Loucy (cell line): ENCODE results near the gene DEXI.

Experiments
- H2AFZ ChIP-seq: fragments of 200-600 bp; sonication (generic); 2 replicates; pipeline ENCODE4 v1.6.0; 2016; ENCODE audit warnings: antibody characterized with exemption, mild to moderate bottlenecking, low read length, moderate library complexity
- H3F3A ChIP-seq: fragments of 200-600 bp; 2 replicates; pipeline ENCODE4 v1.6.0; 2016; ENCODE audit warnings: antibody characterized with exemption, low read depth, mild to moderate bottlenecking
- H3K27me3 ChIP-seq: fragments of 200-600 bp; sonication (generic); 2 replicates; pipeline ENCODE4 v1.6.1; 2014; ENCODE audit warnings: low read length, mild to moderate bottlenecking; ENCODE audit not compliant: insufficient read depth, poor library complexity, severe bottlenecking
- H3K36me3 ChIP-seq: fragments of 200-600 bp; sonication (generic); 2 replicates; pipeline ENCODE4 v1.6.1; 2016; ENCODE audit warnings: low read length; ENCODE audit not compliant: insufficient read depth
- H3K4me1 ChIP-seq: fragments of 200-600 bp; sonication (generic); 2 replicates; pipeline ENCODE4 v1.5.1; 2014; ENCODE audit warnings: low read length, mild to moderate bottlenecking; ENCODE audit not compliant: insufficient read depth, poor library complexity, severe bottlenecking
- H3K4me2 ChIP-seq: fragments of 200-600 bp; sonication (generic); 2 replicates; pipeline ENCODE4 v1.6.0; 2014; ENCODE audit warnings: antibody characterized with exemption, low read length, low read depth, mild to moderate bottlenecking; ENCODE audit not compliant: poor library complexity, severe bottlenecking
- H3K4me3 ChIP-seq: fragments of 200-600 bp; sonication (generic); 2 replicates; pipeline ENCODE4 v1.5.1; 2014; ENCODE audit warnings: low read length, mild to moderate bottlenecking, mixed read lengths; ENCODE audit not compliant: poor library complexity, severe bottlenecking
- H3K79me2 ChIP-seq: fragments of 200-600 bp; sonication (generic); 2 replicates; pipeline ENCODE4 v1.6.1; 2014; ENCODE audit warnings: low read length; ENCODE audit not compliant: insufficient read depth
- H3K9ac ChIP-seq: fragments of 200-600 bp; sonication (generic); 2 replicates; pipeline ENCODE4 v1.6.0; 2014; ENCODE audit warnings: mild to moderate bottlenecking, low read depth, low read length, moderate library complexity; ENCODE audit not compliant: poor library complexity, severe bottlenecking
- H3K9me2 ChIP-seq: fragments of 200-600 bp; sonication (generic); replicated peaks from 2 replicates; pipeline ENCODE4 v1.6.1; 2016; ENCODE audit warnings: low read depth, low read length, mixed read lengths
- H3K9me3 ChIP-seq: fragments of 200-600 bp; sonication (generic); 2 replicates; pipeline ENCODE4 v1.6.1; 2014; ENCODE audit warnings: mild to moderate bottlenecking, antibody characterized with exemption, low read length, low read depth; ENCODE audit not compliant: insufficient read depth
- H4K20me1 ChIP-seq: fragments of 200-600 bp; sonication (generic); 2 replicates; pipeline ENCODE4 v1.6.0; 2014; ENCODE audit warnings: antibody characterized with exemption, low read length, mild to moderate bottlenecking; ENCODE audit not compliant: insufficient read depth, poor library complexity, severe bottlenecking
- CTCF ChIP-seq: fragments of 200-600 bp; sonication (generic); conservative IDR thresholded peaks from 2 replicates; pipeline ENCODE4 v1.5.1; 2014; ENCODE audit warnings: mild to moderate bottlenecking, antibody characterized with exemption, low read length
- EZH2phosphoT487 ChIP-seq: fragments of 200-600 bp; IDR thresholded peaks from 2 replicates; pipeline ENCODE4 v1.6.1; 2018; ENCODE audit warnings: antibody characterized with exemption, mild to moderate bottlenecking, moderate library complexity, borderline replicate concordance

The DEXI gene

GRCh38 chr16:10978871-10979446 lies 36.7 kb upstream of the DEXI start:
- Histone ChIP-seq H3K9me3 (no peaks in the 10 kb centered on the region), H3K79me2 (no peaks in the 10 kb centered on the region), H3K9ac (no peak overlapping the region), H3K4me3 (no peak overlapping the region), H3K4me2 (no peak overlapping the region), H4K20me1 (no peaks in the 10 kb centered on the region), H3K9me2 (no peaks in the 10 kb centered on the region), H3K4me1 (no peaks in the 10 kb centered on the region), H3F3A (no peaks in the 10 kb centered on the region), H3K36me3 (no peaks in the 10 kb centered on the region; the same call in 1 of the 2 replicates), H2AFZ (no peak overlapping the region), H3K27me3 (no peaks in the 10 kb centered on the region)
- TF ChIP-seq CTCF (no peak), EZH2phosphoT487 (no peak)

DNA sequence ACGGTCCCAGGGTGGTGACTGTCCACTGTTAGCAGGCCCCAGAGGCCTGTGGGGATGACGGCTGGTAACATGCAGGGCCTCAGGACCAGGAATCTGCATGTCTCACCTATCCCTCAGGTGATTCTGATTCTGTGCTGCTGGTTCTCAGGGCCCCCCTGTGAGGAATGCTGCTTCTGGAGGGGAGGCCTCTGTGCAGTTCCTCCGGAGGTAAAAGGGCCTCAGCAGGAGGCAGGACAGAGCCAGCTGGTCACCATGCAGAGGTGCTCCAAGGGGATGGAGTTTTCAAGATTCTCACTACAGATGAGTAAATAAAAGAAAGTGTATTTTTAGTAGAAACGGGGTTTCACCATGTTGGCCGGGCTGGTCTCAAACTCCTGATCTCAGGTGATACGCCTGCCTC lies 35.9 kb upstream of the DEXI start:
- Histone ChIP-seq H3K36me3 (peaks cover 3% of the 10 kb centered on the region; the same call in 1 of the 2 replicates), H3K9me3 (no peaks in the 10 kb centered on the region)

DNA sequence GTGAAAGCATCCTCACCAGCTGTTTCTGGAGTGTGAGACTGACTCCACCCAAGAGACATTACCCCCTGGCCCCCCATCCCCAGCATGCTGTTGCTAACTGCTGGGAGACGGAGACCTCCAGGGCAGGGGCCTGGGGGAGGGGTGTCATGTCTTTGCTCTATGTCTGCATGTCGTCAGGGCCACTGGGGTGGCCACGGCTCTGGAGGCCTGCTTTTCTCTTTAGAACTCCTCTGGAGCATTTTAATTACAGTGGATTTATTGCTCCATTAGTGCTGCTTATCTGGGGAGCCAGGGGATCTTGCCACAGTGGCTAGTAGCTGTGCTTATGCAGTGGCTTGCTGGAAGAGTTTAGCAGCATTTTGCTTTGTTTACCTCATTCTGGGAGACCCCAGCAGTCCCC lies 34.4 kb upstream of the DEXI start:
- H3K9ac ChIP-seq, result no peak overlapping the region
- H3K79me2 ChIP-seq, result no peaks in the 10 kb centered on the region
- no peak overlapping the region for H3K4me2 ChIP-seq
- H3F3A ChIP-seq, result no peaks in the 10 kb centered on the region
- no peaks in the 10 kb centered on the region for H4K20me1 ChIP-seq
- H3K9me2 ChIP-seq, result no peaks in the 10 kb centered on the region
- TF ChIP-seq CTCF (no peak), EZH2phosphoT487 (no peak)
- H3K27me3 ChIP-seq, result no peaks in the 10 kb centered on the region
- no peak overlapping the region for H2AFZ ChIP-seq
- no peaks in the 10 kb centered on the region for H3K4me1 ChIP-seq
- peaks cover 8% of the 10 kb centered on the region; the same call in 1 of the 2 replicates for H3K36me3 ChIP-seq
- no peaks in the 10 kb centered on the region for H3K9me3 ChIP-seq
- no peak overlapping the region for H3K4me3 ChIP-seq

More for the DNA sequence above, 35.9 kb upstream of the DEXI start:
- Histone ChIP-seq H3K4me1 (no peaks in the 10 kb centered on the region), H3K4me3 (no peak overlapping the region), H3K27me3 (no peaks in the 10 kb centered on the region), H3K9ac (no peak overlapping the region), H2AFZ (no peak overlapping the region), H3K4me2 (no peak overlapping the region), H4K20me1 (no peaks in the 10 kb centered on the region), H3F3A (no peaks in the 10 kb centered on the region), H3K9me2 (no peaks in the 10 kb centered on the region), H3K79me2 (no peaks in the 10 kb centered on the region)
- TF ChIP-seq CTCF (no peak), EZH2phosphoT487 (no peak)
